ENCODE data around the gene NEK2.
"Not testable (repeated sequence)": the region's sequence is repeated elsewhere in the genome, so short reads cannot be mapped to it uniquely, and the experiment has no call there.

Gene NEK2

GRCh38 chr1:211632117-211632807, 43.2 kb downstream of the NEK2 start:
- no peak for DNase-seq

- no peak for DNase-seq
Observed at GRCh38 chr1:211631168-211631567, 44.3 kb downstream of the NEK2 start.

GRCh38 chr1:211630236-211631081, 45.0 kb downstream of the NEK2 start:
- DNase-seq = no peak

GRCh38 chr1:211628417-211628816, 47.0 kb downstream of the NEK2 start:
- no peak for DNase-seq

- DNase-seq = no peak
Observed at GRCh38 chr1:211627259-211627658, 48.2 kb downstream of the NEK2 start.

GRCh38 chr1:211625866-211626265, 49.6 kb downstream of the NEK2 start:
- not testable (repeated sequence) for DNase-seq

- no peak for DNase-seq
Observed at GRCh38 chr1:211625040-211625439, 50.4 kb downstream of the NEK2 start.

GRCh38 chr1:211623515-211623914, 51.9 kb downstream of the NEK2 start:
- DNase-seq = no peak

- no peak for DNase-seq
Observed at GRCh38 chr1:211621447-211622198, 53.8 kb downstream of the NEK2 start.

GRCh38 chr1:211620097-211620496, 55.3 kb downstream of the NEK2 start:
- no peak for DNase-seq

GRCh38 chr1:211619033-211619996, 56.1 kb downstream of the NEK2 start:
- DNase-seq = no peak

GRCh38 chr1:211616965-211617297, 58.5 kb downstream of the NEK2 start:
- no peak for DNase-seq

- no peak for DNase-seq
Observed at GRCh38 chr1:211616231-211616964, 59.0 kb downstream of the NEK2 start.

GRCh38 chr1:211614615-211615014, 60.8 kb downstream of the NEK2 start:
- DNase-seq = no peak

GRCh38 chr1:211613951-211614350, 61.5 kb downstream of the NEK2 start:
- no peak for DNase-seq

- DNase-seq = no peak
Observed at GRCh38 chr1:211613108-211613947, 62.1 kb downstream of the NEK2 start.

- DNase-seq = no peak
Observed at GRCh38 chr1:211612786-211613107, 62.7 kb downstream of the NEK2 start.
